Colonic mucosa (tissue), 4 donors: Measurements from ENCODE around the gene RNF215. TPM values are rescaled to one million over a fixed set of nuclear protein-coding genes. Genes with fewer than 3 reads are reported as not detected.
A peak's percentile ranks its signal among the peaks of the same experiment; 100 is the strongest.

Source experiments
- DNase-seq: peaks from one replicate; pipeline ENCODE4 v3.0.0-alpha.2; 2020
- H3K27ac ChIP-seq: fragments of 200-600 bp; one replicate; pipeline ENCODE4 v1.8.0; 2021
- H3K27me3 ChIP-seq: fragments of 200-600 bp; one replicate; pipeline ENCODE4 v1.8.0; 2021
- H3K36me3 ChIP-seq: fragments of 200-600 bp; one replicate; pipeline ENCODE4 v1.8.0; 2021
- H3K4me1 ChIP-seq: fragments of 200-600 bp; one replicate; pipeline ENCODE4 v1.8.0; 2021; ENCODE audit warnings: mild to moderate bottlenecking
- H3K4me3 ChIP-seq: fragments of 200-600 bp; one replicate; pipeline ENCODE4 v1.8.0; 2021
- H3K9ac ChIP-seq, 2 donors: one replicate each; pipeline ENCODE4 v1.7.0; 2013; ENCODE audit warnings: control low read depth in 2 of 2, low read depth in 2 of 2, low read length in 2 of 2
- H3K9me3 ChIP-seq: fragments of 200-600 bp; one replicate; pipeline ENCODE4 v1.8.0; 2021
- intact Hi-C: fragments of 100-400 bp; cut with DNase I; formaldehyde crosslinking; loops from one replicate; pipeline ENCODE4 v1.14.1; 2022
- total RNA-seq, 2 donors: library from RNA; stranded (reverse); fragmentation: NEBNext Ultra II Directional in 1 of 2; extraction: Animal tissue kit (Norgen Biotek cat#: 25700) in 1 of 2; gene quantifications; one replicate each; pipeline ENCODE4 v1.2.1, GENCODE V29; 2021
- TF ChIP-seq, protein P1 (sequence below): fragments of 200-600 bp; IDR thresholded peaks from one replicate; pipeline ENCODE4 v1.8.0; 2022; ENCODE audit warnings: antibody characterized with exemption, mild to moderate bottlenecking
- donor health status: healthy.
- donor health status: DM: no; HTN: no; CAD: no.
- donor health status: DM: no; HTN: no; CAD: no.

The RNF215 gene
- total RNA-seq, 2 donors from 2014 or later: 5.8 to 9.4 TPM

DNA sequence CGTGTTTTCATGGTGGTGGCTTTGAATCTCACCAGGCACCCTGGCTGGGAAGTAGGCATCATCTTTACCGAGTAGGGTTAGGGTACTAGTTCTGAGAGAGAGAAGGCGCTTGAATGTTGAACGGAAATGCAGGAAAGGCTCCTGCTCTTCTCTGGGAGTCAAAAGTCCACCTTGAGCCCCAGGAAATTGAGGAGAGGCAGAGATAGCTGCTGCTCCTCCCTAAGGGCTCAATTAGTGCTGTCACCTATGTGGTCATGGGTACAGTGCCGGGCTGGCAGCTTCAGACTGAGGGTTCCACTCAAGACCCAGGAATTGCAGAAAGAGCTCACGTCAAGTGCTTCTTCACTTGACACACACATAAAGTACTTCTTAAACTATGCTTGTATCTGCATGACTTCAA, 28.7 kb downstream of the RNF215 start:
- Histone ChIP-seq H3K4me1 (peaks cover 13% of the 10 kb centered on the region), H3K4me3 (no peak overlapping the region), H3K27me3 (no peaks in the 10 kb centered on the region), H3K36me3 (no peaks in the 10 kb centered on the region), H3K27ac (no peak overlapping the region), H3K9ac (no peak overlapping the region), H3K9me3 (no peaks in the 10 kb centered on the region)
- no peak for DNase-seq
- intact Hi-C loops: no loop called here
- TF ChIP-seq, protein P1, sequence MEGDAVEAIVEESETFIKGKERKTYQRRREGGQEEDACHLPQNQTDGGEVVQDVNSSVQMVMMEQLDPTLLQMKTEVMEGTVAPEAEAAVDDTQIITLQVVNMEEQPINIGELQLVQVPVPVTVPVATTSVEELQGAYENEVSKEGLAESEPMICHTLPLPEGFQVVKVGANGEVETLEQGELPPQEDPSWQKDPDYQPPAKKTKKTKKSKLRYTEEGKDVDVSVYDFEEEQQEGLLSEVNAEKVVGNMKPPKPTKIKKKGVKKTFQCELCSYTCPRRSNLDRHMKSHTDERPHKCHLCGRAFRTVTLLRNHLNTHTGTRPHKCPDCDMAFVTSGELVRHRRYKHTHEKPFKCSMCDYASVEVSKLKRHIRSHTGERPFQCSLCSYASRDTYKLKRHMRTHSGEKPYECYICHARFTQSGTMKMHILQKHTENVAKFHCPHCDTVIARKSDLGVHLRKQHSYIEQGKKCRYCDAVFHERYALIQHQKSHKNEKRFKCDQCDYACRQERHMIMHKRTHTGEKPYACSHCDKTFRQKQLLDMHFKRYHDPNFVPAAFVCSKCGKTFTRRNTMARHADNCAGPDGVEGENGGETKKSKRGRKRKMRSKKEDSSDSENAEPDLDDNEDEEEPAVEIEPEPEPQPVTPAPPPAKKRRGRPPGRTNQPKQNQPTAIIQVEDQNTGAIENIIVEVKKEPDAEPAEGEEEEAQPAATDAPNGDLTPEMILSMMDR: no peak

DNA sequence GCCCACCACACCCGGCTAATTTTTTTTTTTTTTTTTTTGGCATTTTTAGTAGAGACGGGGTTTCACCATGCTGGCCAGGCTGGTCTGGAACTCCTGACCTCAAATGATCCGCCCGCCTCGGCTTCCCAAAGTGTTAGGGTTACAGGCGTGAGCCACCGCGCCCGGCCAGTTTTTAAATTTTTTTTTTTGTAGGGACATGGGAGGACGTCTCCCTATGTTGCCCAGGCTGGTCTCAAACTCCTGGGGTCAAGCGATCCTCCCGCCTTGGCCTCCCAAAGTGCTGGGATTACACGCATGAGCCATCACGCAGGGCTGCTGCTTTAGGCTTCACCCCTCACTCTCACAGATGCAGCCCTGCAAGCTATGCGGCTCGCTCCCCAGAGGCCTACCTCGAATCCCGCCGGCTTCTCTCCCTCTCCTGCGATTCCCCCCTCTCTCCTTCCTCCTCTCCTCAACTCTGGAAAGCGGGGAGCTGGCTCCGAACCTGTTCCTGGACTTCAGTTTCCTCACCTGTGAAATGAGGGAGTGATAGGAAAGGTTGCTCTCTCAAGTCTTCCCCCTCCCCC, 29.5 kb downstream of the RNF215 start:
- H3K27me3 ChIP-seq: no peaks in the 10 kb centered on the region
- no peaks in the 10 kb centered on the region for H3K9me3 ChIP-seq
- H3K9ac ChIP-seq: no peak overlapping the region
- DNase-seq: no peak
- H3K4me1 ChIP-seq: peaks cover 13% of the 10 kb centered on the region
- no peak overlapping the region for H3K27ac ChIP-seq
- no peaks in the 10 kb centered on the region for H3K36me3 ChIP-seq
- TF ChIP-seq, protein P1: no peak
- intact Hi-C loops: loop anchor here (2.0 kb wide), 1 partner anchor 69 kb away; the partner anchor contains the start of gene CASTOR1
- H3K4me3 ChIP-seq: peak overlapping the region; percentile 72

DNA sequence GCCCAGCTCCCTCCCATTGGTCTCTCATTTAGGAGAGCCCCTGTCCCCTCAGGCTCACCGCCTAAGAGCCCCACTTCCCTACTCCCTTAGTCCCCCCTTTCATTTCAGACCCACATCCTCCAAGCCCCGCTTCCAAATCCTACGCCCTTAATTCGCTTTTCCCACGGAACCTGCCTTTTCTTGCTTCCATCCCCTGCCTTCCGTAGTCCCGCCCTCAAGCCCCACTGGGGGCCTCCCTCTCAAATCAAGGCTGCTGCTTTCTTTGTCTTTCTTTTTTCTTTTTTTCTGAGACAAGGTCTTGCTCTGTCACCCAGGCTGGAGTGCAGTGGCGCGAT, 30.0 kb downstream of the RNF215 start:
- intact Hi-C loops: loop anchor here (2.0 kb wide), 1 partner anchor 68 kb away; the partner anchor contains the start of gene CASTOR1

DNA sequence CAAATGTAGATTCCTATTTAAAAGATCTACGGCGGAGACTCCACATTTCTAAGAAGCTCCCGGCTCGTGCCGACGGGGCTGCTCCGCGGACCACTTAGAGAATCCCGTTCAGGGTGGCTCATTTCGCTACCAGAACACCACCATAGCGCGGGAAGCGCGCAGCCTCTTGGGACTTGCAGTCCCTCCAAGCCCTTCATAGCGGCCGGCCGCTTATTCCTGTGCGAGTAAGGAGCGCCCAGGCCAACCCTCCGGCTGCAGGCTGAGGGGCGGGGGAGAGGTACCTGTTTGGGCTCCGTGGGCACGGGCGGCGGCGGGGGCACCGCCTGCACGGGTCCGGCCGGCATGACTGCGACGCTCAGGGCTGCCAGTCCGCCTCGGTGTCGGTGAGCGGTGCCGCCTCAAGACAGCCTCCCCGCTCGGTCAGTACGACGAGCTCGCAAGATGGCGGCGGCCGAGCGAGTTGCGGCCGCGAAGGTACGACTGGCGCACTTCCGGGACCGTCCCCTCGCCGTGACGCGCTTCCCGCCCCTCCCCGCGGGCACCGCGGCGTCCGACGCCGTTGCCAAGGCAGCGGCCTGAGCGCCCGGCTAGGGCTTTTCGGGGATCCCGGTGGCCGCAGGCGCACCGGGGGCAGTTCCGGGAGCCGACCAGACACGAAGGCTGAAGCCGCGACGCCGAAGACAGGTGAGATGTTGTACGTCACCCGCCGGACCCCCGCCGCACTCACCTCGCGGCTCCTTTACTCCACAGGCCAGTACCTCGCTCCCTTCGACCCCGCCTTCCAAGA, 30.6 kb downstream of the RNF215 start, which contains the start of the genes CCDC157 and SF3A1:
Gene CCDC157 (plus strand): TSS at position 559 of the 787 bp plus-strand sequence. CDS start 8,994 bp downstream, outside the sequence.
Gene SF3A1 (minus strand): TSS at position 446 of the 787 bp plus-strand sequence. CDS start 102 bp downstream, at position 344.
- Histone ChIP-seq H3K27me3 (no peaks in the 10 kb centered on the region), H3K36me3 (no peaks in the 10 kb centered on the region), H3K27ac (peak within 1 kb of the TSS; percentile 92), H3K4me3 (peak within 1 kb of the TSS; percentile 72), H3K9me3 (no peaks in the 10 kb centered on the region), H3K4me1 (peaks cover 13% of the 10 kb centered on the region), H3K9ac (peak within 1 kb of the TSS; percentile 61 to 98)
- peak; percentile 88 for DNase-seq
- TF ChIP-seq, protein P1: no peak
- intact Hi-C loops: loop anchor here (2.0 kb wide), 1 partner anchor 68 kb away; the partner anchor contains the start of gene CASTOR1

More for the DNA sequence above, 30.0 kb downstream of the RNF215 start:
- H3K27me3 ChIP-seq: no peaks in the 10 kb centered on the region
- H3K9ac ChIP-seq: peak overlapping the region; percentile 32 to 59
- no peak overlapping the region for H3K27ac ChIP-seq
- no peak for DNase-seq
- H3K4me3 ChIP-seq: peak overlapping the region; percentile 72
- H3K36me3 ChIP-seq: no peaks in the 10 kb centered on the region
- TF ChIP-seq, protein P1: no peak
- H3K4me1 ChIP-seq: peaks cover 13% of the 10 kb centered on the region
- H3K9me3 ChIP-seq: no peaks in the 10 kb centered on the region

DNA sequence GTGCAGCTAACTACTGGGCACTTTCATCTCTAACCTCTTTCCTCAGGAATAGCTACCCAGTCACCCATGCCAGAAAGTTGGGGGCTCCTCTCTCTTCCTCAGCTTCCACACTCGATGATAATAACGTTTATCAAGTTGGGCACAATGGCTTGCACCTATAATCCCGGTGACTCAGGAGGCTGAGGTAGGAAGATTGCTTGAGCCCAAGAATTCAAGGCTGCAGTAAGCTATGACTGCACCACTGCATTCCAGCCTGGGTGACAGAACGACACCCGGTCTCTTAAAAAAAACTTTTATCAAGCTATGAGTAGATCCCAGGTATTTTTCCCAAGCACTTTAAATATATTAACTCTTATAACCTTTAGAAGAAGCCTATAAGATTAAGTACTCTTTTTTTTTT, 32.6 kb downstream of the RNF215 start:
- DNase-seq: no peak
- no peak overlapping the region for H3K4me3 ChIP-seq
- H3K9me3 ChIP-seq: no peaks in the 10 kb centered on the region
- H3K36me3 ChIP-seq: peaks cover 5% of the 10 kb centered on the region
- TF ChIP-seq, protein P1: no peak
- no peaks in the 10 kb centered on the region for H3K27me3 ChIP-seq
- H3K9ac ChIP-seq: no peak overlapping the region
- intact Hi-C loops: no loop called here
- no peak overlapping the region for H3K27ac ChIP-seq
- peaks cover 13% of the 10 kb centered on the region for H3K4me1 ChIP-seq
